GM18870 (cell line): ENCODE results near the gene PCGF3.
A peak's percentile ranks its signal among the peaks of the same experiment; 100 is the strongest.
"Not testable (repeated sequence)": the region's sequence is repeated elsewhere in the genome, so short reads cannot be mapped to it uniquely, and the experiment has no call there.

Experiments used
- ATAC-seq: cut with Tn5 transposase; IDR thresholded peaks from one replicate; pipeline ENCODE4 v1.9.1; 2021; ENCODE audit warnings: moderate library complexity; ENCODE audit not compliant: unreplicated experiment

PCGF3 gene

DNA sequence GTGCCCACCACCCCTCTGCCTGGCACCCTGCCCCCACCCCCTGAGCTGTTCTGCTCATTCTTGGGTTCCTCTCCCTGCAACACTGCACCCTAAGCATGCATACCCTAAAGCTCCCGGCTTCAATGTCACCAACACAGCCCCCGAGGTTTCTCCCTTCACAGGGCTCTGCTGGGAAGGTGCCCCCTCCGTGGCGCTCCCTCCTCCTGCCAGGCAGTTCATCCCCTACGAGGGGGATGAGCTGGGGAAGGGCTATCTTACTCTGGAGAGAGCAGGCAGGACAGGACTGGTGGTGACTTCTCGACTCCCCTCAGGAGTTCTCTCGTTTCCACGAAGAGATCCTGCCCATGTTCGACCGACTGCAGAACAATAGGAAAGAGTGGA lies 38.1 kb upstream of the PCGF3 start:
- ATAC-seq, result no peak

GRCh38 chr4:668219-668618 lies 37.4 kb upstream of the PCGF3 start:
- ATAC-seq, result not testable (repeated sequence)

GRCh38 chr4:669806-670559 lies 35.6 kb upstream of the PCGF3 start:
- not testable (repeated sequence) for ATAC-seq

DNA sequence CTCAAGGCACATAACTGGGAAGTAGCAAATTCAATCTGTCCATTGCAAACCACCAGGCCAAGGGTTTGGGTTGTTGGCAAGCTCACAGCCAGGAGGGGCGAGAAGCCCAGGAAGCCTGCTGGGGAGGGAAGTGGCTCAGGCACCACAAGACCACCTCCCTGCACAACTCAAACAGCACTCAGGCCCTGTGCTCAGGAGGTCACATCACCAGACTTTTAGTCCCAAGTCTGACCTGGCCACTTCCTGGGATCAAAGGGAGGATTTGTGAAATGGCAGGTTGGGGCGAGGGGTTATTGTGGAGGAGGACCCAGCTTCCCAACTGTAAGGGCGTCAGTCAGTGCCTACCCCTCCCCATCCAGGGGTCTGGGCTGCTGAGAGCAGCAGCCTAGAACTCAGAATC lies 33.9 kb upstream of the PCGF3 start:
- no peak for ATAC-seq

- ATAC-seq, result no peak
These were observed 32.1 kb upstream of the PCGF3 start for GRCh38 chr4:673349-674091.

- ATAC-seq, result peak; percentile 74
These were observed 31.2 kb upstream of the PCGF3 start, which contains the start of the genes ATP5ME and MYL5 for GRCh38 chr4:674172-675035. Gene ATP5ME, minus strand, starts transcription at chr4:674276. Its CDS starts 29 bp downstream, at chr4:674247. Gene MYL5, plus strand, starts transcription at chr4:674542. Its CDS starts 3,485 bp downstream, at chr4:678027.

DNA sequence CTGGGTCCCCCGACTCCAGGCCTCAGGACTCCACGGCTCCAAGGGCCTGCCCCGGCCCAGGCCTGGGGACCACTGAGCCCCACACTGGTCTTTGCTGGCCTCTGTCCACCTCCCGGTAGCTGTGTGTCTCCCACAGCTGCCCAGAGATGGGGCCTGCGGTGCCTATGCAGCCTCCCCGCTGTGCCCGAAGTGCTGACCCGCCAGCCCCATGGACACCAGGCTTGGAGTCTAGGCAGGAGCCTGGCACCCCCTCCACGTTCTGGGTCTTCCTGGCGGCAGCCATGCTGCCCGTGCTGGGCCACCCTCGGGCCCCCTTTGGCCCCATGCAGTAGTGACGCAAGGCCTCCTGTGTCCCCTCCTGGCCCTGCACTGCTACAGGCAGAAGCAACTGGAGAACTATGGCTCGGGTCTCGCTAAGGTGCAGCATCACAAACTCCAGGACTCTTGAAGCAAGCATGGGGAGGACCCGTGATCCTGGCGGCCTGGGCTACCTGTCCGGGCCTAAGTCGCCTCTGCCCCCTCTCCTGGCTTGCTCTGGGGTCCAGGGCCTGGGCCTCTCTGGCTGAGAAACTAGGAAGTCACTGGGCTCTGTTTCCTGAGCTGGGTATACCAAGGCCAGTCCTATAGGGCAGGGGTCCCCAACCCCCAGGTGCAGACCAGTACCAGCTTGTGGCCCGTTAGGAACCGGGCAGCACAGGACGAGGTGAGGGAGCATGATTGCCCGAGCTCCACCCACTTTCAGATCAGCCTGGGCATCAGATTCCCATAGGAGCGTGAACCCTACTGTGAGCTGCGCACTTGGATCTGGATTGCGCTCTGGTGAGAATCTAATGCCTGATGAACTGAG lies 30.4 kb upstream of the PCGF3 start:
- ATAC-seq, result no peak

GRCh38 chr4:675980-676870 lies 29.4 kb upstream of the PCGF3 start:
- no peak for ATAC-seq

- no peak for ATAC-seq
These were observed 28.8 kb upstream of the PCGF3 start for GRCh38 chr4:676871-677235.

DNA sequence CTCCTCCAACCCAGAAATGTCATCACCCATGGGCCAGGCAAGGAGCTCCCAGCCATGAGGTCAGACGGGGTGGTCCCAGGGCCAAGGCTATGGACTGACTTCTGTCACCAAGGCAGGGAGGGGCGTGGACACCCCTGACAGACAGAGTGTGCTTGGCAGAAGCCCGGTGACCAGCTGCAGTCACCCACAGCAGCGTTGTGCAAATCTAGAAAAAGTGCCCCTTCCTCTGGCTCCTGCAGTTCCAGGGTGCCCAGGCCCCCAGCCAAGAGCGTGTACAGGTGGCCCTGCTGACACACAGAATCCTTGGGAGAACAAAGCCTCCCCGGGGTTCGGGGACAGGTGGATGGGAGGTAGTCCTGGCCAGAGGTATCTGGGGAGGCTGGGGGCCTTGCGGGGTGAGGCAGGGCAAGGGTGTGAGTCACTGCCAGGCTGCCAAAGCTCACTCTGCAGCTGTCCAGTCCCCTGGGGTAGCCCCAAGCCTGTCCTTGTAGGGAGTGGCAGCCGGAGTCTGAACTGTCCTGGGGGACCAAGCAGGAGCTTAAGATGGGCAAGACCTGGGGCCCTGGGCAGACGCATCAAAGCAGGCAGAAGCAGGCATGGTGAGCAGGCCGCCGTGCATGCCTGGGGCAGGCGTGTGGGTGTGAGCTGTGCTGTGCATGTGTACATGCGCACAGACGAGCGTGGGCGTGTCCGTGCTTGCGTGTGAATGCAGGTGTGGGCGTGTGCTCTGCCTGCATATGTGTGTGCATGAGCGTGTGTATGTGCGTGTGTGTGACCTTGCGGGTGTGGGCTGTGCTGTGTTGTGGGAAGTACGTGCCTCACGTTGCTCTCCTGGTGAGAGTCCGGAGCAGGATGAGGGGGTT lies 28.0 kb upstream of the PCGF3 start:
- no peak for ATAC-seq

- ATAC-seq, result no peak
These were observed 27.1 kb upstream of the PCGF3 start for GRCh38 chr4:678331-679103.

DNA sequence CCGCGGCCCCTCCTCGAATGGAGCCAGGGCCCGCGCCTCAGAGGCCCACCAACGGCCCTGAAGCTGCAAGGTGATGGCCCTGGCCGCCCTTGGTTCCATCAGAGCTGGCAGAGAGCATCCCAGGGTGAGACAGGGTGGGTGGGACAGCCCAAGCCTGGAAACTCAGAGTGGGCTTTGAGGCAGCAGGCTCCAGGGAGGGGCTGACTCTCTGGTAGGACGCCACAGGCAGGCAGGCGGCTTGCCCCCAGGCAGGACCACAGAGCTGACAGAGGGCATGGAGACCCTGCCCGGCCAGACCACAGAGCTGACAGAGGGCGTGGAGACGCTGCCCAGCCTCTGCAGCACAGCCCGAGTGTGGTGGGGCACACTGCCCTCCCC lies 26.5 kb upstream of the PCGF3 start:
- no peak for ATAC-seq

- no peak for ATAC-seq
These were observed 26.0 kb upstream of the PCGF3 start for GRCh38 chr4:679629-680028.

GRCh38 chr4:680091-680490 lies 25.5 kb upstream of the PCGF3 start:
- no peak for ATAC-seq

- no peak for ATAC-seq
These were observed 25.1 kb upstream of the PCGF3 start for GRCh38 chr4:680551-680927.

DNA sequence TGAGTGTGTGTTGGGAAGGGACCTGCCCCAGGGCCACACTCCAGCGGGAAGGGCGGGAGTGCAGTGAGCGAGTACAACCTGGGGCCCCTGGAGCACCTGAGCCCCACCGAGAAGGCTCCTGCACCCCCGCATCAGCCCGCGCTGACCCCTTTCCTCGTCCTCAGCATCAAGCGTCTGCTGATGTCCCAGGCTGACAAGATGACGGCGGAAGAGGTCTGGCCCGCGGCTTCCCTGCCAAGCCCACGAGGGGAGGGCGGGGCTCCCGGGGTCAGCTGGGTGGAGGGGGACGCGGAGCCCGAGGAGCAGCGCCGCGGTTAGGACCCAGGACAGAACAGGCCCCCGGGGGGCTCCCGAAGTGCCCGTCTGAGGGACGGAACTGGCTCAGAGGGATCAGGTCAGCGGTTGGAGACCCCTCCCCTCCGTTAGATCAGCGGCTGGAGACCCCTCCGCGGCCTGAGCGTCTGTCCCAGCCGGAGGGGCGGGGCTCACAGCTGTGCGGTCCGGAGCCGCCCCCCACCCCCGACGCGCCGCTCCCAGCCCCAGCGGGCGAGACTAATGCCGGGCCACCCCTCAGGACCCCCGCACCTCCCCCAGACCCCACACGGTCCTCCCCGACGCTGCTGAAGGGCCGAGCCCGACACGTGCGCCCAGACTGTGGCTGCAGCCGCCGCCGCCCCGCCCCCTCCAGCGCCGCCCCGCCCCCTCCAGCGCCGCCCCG lies 24.5 kb upstream of the PCGF3 start:
- ATAC-seq, result no peak

DNA sequence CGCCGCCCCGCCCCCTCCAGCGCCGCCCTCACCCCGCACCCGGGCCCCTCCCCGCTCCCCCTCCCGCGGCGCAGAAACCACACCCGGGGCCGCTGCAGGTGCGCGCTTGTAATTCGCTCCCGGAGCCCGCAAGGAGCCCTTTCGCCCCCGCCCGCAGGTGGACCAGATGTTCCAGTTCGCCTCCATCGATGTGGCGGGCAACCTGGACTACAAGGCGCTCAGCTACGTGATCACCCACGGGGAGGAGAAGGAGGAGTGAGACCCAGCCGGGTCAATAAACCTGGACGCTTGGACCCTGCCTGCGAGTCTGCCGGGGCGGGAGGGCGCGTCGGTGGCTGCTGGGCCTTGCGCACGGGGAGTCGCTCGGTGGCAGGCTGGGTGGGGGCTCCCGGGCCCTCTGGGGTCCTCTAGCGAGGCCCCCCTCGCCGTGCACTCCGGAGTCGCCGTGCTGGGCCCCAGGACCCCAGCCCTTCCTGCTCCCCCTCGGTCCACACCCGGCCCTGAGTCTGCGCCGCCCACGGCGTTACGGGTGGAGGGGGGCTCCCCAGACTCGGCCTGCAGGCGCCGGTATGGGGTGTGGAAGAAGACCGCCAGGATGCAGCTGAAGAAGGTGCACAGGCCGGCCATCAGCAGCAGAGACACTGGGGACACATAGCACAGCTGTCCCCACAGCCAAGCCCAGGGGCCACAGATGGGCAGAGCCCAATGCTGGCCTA lies 23.7 kb upstream of the PCGF3 start:
- ATAC-seq, result no peak
